ENCODE data around the gene DEPDC1B. TPM values are rescaled to one million over a fixed set of nuclear protein-coding genes. Genes with fewer than 3 reads are reported as not detected.

Gene DEPDC1B
- total and polyA plus RNA-seq, 2 experiments from 2014 or later, result 9.0 to 27.5 TPM

- WGBS (ENCODE audit: low lambda C conversion rate, missing lambda C conversion rate), result 100% methylated on average over 1 of the region's 1 CpG
- Histone ChIP-seq H3K9me3 (ENCODE audit: low read depth) (no peaks in the 10 kb centered on the region), H3K9me2 (replicated peaks; ENCODE audit: insufficient read depth) (no peaks in the 10 kb centered on the region)
Observed at GRCh38 chr5:60636001-60636400, 64.0 kb downstream of the DEPDC1B start.

GRCh38 chr5:60634051-60634450 is 65.9 kb downstream of the DEPDC1B start:
- Histone ChIP-seq H3K4me1 (ENCODE audit: insufficient read depth) (peaks cover 5% of the 10 kb centered on the region), H4K20me1 (ENCODE audit: insufficient read depth, poor library complexity, severe bottlenecking) (no peaks in the 10 kb centered on the region), H3K27ac (no peak overlapping the region), H2AFZ (no peak overlapping the region), H3K36me3 (replicated peaks; ENCODE audit: insufficient read depth, low read depth) (no peaks in the 10 kb centered on the region), H3K4me3 (no peak overlapping the region), H3K79me2 (no peaks in the 10 kb centered on the region), H3K9me3 (ENCODE audit: low read depth) (no peaks in the 10 kb centered on the region), H3K9me2 (replicated peaks; ENCODE audit: insufficient read depth) (no peaks in the 10 kb centered on the region), H3K4me2 (no peak overlapping the region), H3K27me3 (no peaks in the 10 kb centered on the region)
- WGBS (ENCODE audit: low lambda C conversion rate, missing lambda C conversion rate), result 64% methylated on average over 6 of the region's 6 CpGs
- no peak for DNase-seq (ENCODE audit: low spot score)
- TF ChIP-seq EZH2 (IDR thresholded peaks at IDR 0.05; ENCODE audit: borderline replicate concordance) (no peak), CTCF (IDR thresholded peaks at IDR 0.05; ENCODE audit: poor library complexity) (no peak), EZH2phosphoT487 (IDR thresholded peaks at IDR 0.05; ENCODE audit: low read depth, severe bottlenecking, unreplicated experiment) (no peak)

More at GRCh38 chr5:60636001-60636400, 64.0 kb downstream of the DEPDC1B start:
- TF ChIP-seq EZH2phosphoT487 (IDR thresholded peaks at IDR 0.05; ENCODE audit: low read depth, severe bottlenecking, unreplicated experiment) (no peak), CTCF (IDR thresholded peaks at IDR 0.05; ENCODE audit: poor library complexity) (no peak), EZH2 (IDR thresholded peaks at IDR 0.05; ENCODE audit: borderline replicate concordance) (no peak)
- H3K79me2 ChIP-seq, result no peaks in the 10 kb centered on the region
- peaks cover 5% of the 10 kb centered on the region for H3K4me1 ChIP-seq (ENCODE audit: insufficient read depth)
- H3K36me3 ChIP-seq (replicated peaks; ENCODE audit: insufficient read depth, low read depth), result no peaks in the 10 kb centered on the region
- H3K27ac ChIP-seq, result no peak overlapping the region
- H4K20me1 ChIP-seq (ENCODE audit: insufficient read depth, poor library complexity, severe bottlenecking), result no peaks in the 10 kb centered on the region
- H3K27me3 ChIP-seq, result no peaks in the 10 kb centered on the region
- no peak overlapping the region for H3K4me2 ChIP-seq
- no peak overlapping the region for H3K4me3 ChIP-seq
- H2AFZ ChIP-seq, result no peak overlapping the region
- no peak for DNase-seq (ENCODE audit: low spot score)

GRCh38 chr5:60633341-60633740 is 66.6 kb downstream of the DEPDC1B start:
- no peak overlapping the region for H2AFZ ChIP-seq
- peak; percentile 24 for DNase-seq (ENCODE audit: low spot score)

More at GRCh38 chr5:60633341-60633740, 66.6 kb downstream of the DEPDC1B start:
- no peak overlapping the region for H3K4me3 ChIP-seq
- no peaks in the 10 kb centered on the region for H3K9me2 ChIP-seq (replicated peaks; ENCODE audit: insufficient read depth)
- WGBS (ENCODE audit: low lambda C conversion rate, missing lambda C conversion rate), result 70% methylated on average over 1 of the region's 1 CpG
- H3K4me1 ChIP-seq (ENCODE audit: insufficient read depth), result peaks cover 5% of the 10 kb centered on the region
- H3K36me3 ChIP-seq (replicated peaks; ENCODE audit: insufficient read depth, low read depth), result no peaks in the 10 kb centered on the region
- no peak overlapping the region for H3K27ac ChIP-seq
- H3K4me2 ChIP-seq, result peak overlapping the region; percentile 16
- H3K79me2 ChIP-seq, result no peaks in the 10 kb centered on the region
- TF ChIP-seq CTCF (IDR thresholded peaks at IDR 0.05; ENCODE audit: poor library complexity) (no peak), EZH2 (IDR thresholded peaks at IDR 0.05; ENCODE audit: borderline replicate concordance) (no peak), EZH2phosphoT487 (IDR thresholded peaks at IDR 0.05; ENCODE audit: low read depth, severe bottlenecking, unreplicated experiment) (no peak)
- H3K27me3 ChIP-seq, result no peaks in the 10 kb centered on the region
- H3K9me3 ChIP-seq (ENCODE audit: low read depth), result no peaks in the 10 kb centered on the region
- no peaks in the 10 kb centered on the region for H4K20me1 ChIP-seq (ENCODE audit: insufficient read depth, poor library complexity, severe bottlenecking)

Measured in hepatocyte (in vitro differentiated cells).